Vagina (tissue), 2 donors: ENCODE results near the gene USP10.
"Not testable (repeated sequence)": the region's sequence is repeated elsewhere in the genome, so short reads cannot be mapped to it uniquely, and the experiment has no call there.

Experiments
- POLR2A ChIP-seq, 2 donors: fragments of 450-650 bp; IDR thresholded peaks; one replicate each; pipeline ENCODE4 v1.6.1; 2017; ENCODE audit warnings: antibody characterized with exemption in 2 of 2, mild to moderate bottlenecking in 2 of 2, moderate library complexity in 2 of 2
- POLR2AphosphoS5 ChIP-seq, 2 donors: sonication (generic); formaldehyde crosslinking; IDR thresholded peaks; one replicate each; pipeline ENCODE4 v1.9.0; 2017; ENCODE audit warnings: antibody characterized with exemption in 2 of 2, mild to moderate bottlenecking in 2 of 2, low read depth in 1 of 2; ENCODE audit not compliant: insufficient read depth in 1 of 2

GRCh38 chr16:84688163-84688562 lies 11.6 kb upstream of the USP10 start:
- not testable (repeated sequence) for TF ChIP-seq POLR2A (IDR thresholded peaks at IDR 0.05); POLR2AphosphoS5 (IDR thresholded peaks at IDR 0.05; ENCODE audit: insufficient read depth in 1 of 2, low read depth in 1 of 2)
